Articular chondrocyte of knee joint (primary cell): Measurements from ENCODE around the gene CTAGE4. TPM values are rescaled to one million over a fixed set of nuclear protein-coding genes. Genes with fewer than 3 reads are reported as not detected.

Experiments used
- total RNA-seq: library from RNA; depleted of rRNA; stranded (reverse); fragments of >200 nt; gene quantifications from 2 replicates; pipeline ENCODE4 v1.2.3, GENCODE V29; 2012

The CTAGE4 gene
- total RNA-seq, result 1.0 and 2.7 TPM in 2 replicates

GRCh38 chr7:144183166-144183565 is at the start of gene CTAGE4:
CTAGE4 (plus strand) TSS chr7:144183466; CDS start chr7:144183504, 38 bp downstream.

GRCh38 chr7:144195212-144195872 is 12.1 kb downstream of the CTAGE4 start, which contains the start of gene ARHGEF35:
ARHGEF35 (minus strand) TSS chr7:144195833; CDS start chr7:144188383, 7,450 bp downstream.

Other genes with a start within 250 kb of the CTAGE4 start
- gene OR2F2, start 248.2 kb upstream of the CTAGE4 start, total RNA-seq, result 0.11 TPM in 1 of 2 replicates, not detected in the other
- gene OR2F1, start 228.6 kb upstream of the CTAGE4 start, total RNA-seq, result not detected in 2 replicates
- not detected in 2 replicates for gene OR6B1, start 183.1 kb upstream of the CTAGE4 start, total RNA-seq
- not detected in 2 replicates for gene OR2A5, start 134.5 kb upstream of the CTAGE4 start, total RNA-seq
- not detected in 2 replicates for gene OR2A25, start 113.7 kb upstream of the CTAGE4 start, total RNA-seq
- under 0.01 TPM in 1 of 2 replicates, not detected in the other for gene OR2A12, start 97.2 kb upstream of the CTAGE4 start, total RNA-seq
- not detected in 2 replicates for gene OR2A2, start 73.9 kb upstream of the CTAGE4 start, total RNA-seq
- not detected in 2 replicates for gene OR2A14, start 60.3 kb upstream of the CTAGE4 start, total RNA-seq
- 5.3 and 7.1 TPM in 2 replicates for gene ARHGEF35, start 12.4 kb downstream of the CTAGE4 start, total RNA-seq
- 0.22 and 0.26 TPM in 2 replicates for gene OR2A42, start 56.1 kb downstream of the CTAGE4 start, total RNA-seq
- 1.9 and 2.6 TPM in 2 replicates for gene OR2A7, start 81.3 kb downstream of the CTAGE4 start, total RNA-seq
- gene CTAGE8, start 85.8 kb downstream of the CTAGE4 start, total RNA-seq, result 0.11 and 3.1 TPM in 2 replicates
- gene OR2A1, start 129.0 kb downstream of the CTAGE4 start, total RNA-seq, result 0.32 and 0.39 TPM in 2 replicates
- 5.6 and 8.2 TPM in 2 replicates for gene ARHGEF5, start 171.9 kb downstream of the CTAGE4 start, total RNA-seq
- gene NOBOX, start 220.2 kb downstream of the CTAGE4 start, total RNA-seq, result not detected in 2 replicates